Measurements from ENCODE around the gene SYNGR3.

- TF ChIP-seq CTCF (conservative IDR thresholded peaks at IDR 0.05 in 1 of 2, IDR thresholded peaks at IDR 0.05 in 1 of 2; ENCODE audit: extremely low read depth in 1 of 2, insufficient read depth in 1 of 2, low read depth in 1 of 2, low read length in 2 of 2) (no peak), EZH2 (IDR thresholded peaks at IDR 0.05; ENCODE audit: borderline replicate concordance, low read length) (no peak)
Measured at GRCh38 chr16:1999866-2000514, 10.2 kb downstream of the SYNGR3 start.
